Mononuclear cell (primary cell): Measurements from ENCODE around the gene OSBP. TPM values are rescaled to one million over a fixed set of nuclear protein-coding genes. Genes with fewer than 3 reads are reported as not detected.
"Not testable (repeated sequence)": the region's sequence is repeated elsewhere in the genome, so short reads cannot be mapped to it uniquely, and the experiment has no call there.

ENCODE experiments used
- H3K27me3 ChIP-seq: 2 replicates; pipeline ENCODE4 v1.6.0; 2011; ENCODE audit warnings: low read length, control low read depth; ENCODE audit not compliant: insufficient read depth
- H3K4me1 ChIP-seq: 2 replicates; pipeline ENCODE4 v1.5.1; 2011; ENCODE audit warnings: mild to moderate bottlenecking, low read length, control low read depth; ENCODE audit not compliant: insufficient read depth
- H3K4me3 ChIP-seq: 2 replicates; pipeline ENCODE4 v1.5.1; 2011; ENCODE audit warnings: mild to moderate bottlenecking, low read length, moderate library complexity
- H3K9me3 ChIP-seq: 2 replicates; pipeline ENCODE4 v1.5.1; 2011; ENCODE audit warnings: low read depth, mild to moderate bottlenecking, control low read depth, low read length
- total RNA-seq: library from RNA; depleted of rRNA; stranded (reverse); fragments of >200 nt; gene quantifications from one replicate; pipeline ENCODE4 v1.2.3, GENCODE V29; 2012

Gene OSBP, protein sequence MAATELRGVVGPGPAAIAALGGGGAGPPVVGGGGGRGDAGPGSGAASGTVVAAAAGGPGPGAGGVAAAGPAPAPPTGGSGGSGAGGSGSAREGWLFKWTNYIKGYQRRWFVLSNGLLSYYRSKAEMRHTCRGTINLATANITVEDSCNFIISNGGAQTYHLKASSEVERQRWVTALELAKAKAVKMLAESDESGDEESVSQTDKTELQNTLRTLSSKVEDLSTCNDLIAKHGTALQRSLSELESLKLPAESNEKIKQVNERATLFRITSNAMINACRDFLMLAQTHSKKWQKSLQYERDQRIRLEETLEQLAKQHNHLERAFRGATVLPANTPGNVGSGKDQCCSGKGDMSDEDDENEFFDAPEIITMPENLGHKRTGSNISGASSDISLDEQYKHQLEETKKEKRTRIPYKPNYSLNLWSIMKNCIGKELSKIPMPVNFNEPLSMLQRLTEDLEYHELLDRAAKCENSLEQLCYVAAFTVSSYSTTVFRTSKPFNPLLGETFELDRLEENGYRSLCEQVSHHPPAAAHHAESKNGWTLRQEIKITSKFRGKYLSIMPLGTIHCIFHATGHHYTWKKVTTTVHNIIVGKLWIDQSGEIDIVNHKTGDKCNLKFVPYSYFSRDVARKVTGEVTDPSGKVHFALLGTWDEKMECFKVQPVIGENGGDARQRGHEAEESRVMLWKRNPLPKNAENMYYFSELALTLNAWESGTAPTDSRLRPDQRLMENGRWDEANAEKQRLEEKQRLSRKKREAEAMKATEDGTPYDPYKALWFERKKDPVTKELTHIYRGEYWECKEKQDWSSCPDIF
- total RNA-seq = 49.3 TPM

DNA sequence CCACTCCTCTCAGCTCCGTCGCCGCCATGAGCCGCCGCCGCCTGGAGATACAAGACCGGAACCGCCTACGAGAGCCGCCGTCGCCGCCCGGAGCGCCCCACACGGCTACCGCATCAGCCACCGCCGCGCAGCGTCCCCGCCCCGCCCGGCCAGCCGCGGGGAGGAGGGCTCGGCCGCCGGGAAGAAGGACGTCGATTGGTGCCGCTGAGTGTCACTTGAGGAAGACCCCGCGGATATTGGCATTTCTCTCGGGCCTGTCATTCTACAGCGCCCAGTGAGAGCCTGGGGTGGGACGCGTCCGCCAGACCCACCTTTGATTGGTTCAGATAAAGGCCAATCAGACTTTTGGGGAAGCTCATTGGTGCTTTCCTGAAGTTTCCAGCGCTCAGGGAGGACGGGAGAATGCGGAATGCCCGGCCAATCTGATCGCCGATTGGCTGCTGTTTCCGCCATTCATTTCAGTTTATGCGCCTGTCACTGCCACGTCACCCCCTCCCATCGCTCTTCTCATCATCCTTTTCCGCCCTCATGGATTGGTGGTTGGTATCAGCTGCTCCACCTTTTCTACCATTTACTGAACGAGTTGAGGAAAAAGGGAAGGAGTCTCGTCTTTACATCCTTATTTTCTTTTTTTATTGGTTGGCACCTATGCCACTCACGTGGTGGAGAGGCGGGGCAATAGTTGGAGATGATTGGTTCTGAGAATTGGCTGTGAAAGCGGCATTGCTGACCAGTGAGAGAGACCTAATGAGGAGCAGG lies at the start of gene OSBP:
OSBP (minus strand) TSS at position 138 of the 759 bp plus-strand sequence; CDS start at position 28, 110 bp downstream.
- Histone ChIP-seq H3K4me1 (peaks cover 39% of the 10 kb centered on the region), H3K4me3 (peak within 1 kb of the TSS; percentile 81), H3K9me3 (no peaks in the 10 kb centered on the region), H3K27me3 (no peaks in the 10 kb centered on the region)

DNA sequence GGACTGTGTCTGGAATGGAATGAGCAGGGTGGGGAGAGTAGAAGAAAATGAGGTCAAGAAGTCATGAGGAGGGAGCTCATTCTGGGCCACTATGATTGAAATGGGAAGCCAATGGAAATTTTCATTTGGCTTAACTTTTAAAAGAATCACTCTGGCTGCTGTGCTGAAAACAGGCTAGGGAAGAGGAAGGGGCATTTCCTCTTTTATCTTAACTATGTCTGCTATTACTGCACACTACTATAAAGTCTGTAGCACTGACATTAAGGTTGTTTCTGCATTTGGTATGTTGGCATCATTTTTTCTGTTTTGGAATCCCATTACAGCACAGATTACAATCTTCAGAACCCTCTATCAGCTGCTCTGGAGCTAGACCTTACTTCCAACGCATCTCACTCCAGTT lies 45.0 kb upstream of the OSBP start:
- Histone ChIP-seq H3K4me1 (peaks cover 13% of the 10 kb centered on the region), H3K9me3 (no peaks in the 10 kb centered on the region), H3K4me3 (no peak overlapping the region), H3K27me3 (no peaks in the 10 kb centered on the region)

DNA sequence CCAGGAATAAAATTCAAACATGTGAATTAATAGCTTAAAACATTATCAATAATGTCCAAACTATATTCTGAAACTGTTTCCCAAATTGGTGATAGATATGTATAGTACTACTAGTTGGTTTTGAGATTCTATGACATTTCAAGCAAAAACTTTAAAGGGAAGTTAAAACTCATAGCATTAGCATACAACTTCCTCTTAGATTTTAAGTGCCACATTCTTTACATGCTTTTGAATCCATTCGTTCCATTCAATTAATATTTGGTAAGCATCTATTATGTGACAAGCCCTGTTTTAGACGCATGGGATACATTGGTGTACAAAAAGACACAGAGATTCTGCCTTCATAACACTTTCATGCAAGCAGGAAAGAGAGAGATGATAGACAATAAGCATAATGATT lies 44.4 kb upstream of the OSBP start:
- Histone ChIP-seq H3K9me3 (no peaks in the 10 kb centered on the region), H3K4me1 (peaks cover 13% of the 10 kb centered on the region), H3K27me3 (no peaks in the 10 kb centered on the region), H3K4me3 (no peak overlapping the region)

DNA sequence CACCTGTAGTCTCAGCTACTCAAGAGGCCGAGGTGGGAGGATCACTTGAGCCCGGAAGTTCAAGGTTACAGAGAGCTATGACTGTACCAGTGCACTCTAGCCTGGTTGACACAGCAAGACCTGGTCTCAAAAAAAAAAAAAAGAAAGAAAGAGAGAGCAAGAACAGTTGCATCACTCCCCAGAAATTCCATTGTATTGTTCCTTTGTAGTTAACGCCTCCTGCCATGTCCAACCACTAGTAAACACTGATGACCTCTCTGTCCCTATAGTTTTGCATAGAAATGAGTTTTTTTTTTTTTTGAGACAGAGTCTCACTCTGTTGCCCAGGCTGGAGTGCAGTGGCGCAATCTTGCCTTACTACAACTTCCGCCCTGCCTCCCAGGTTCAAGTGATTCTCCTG lies 42.5 kb upstream of the OSBP start:
- Histone ChIP-seq H3K4me1 (peaks cover 13% of the 10 kb centered on the region), H3K27me3 (no peaks in the 10 kb centered on the region), H3K4me3 (no peak overlapping the region), H3K9me3 (no peaks in the 10 kb centered on the region)

DNA sequence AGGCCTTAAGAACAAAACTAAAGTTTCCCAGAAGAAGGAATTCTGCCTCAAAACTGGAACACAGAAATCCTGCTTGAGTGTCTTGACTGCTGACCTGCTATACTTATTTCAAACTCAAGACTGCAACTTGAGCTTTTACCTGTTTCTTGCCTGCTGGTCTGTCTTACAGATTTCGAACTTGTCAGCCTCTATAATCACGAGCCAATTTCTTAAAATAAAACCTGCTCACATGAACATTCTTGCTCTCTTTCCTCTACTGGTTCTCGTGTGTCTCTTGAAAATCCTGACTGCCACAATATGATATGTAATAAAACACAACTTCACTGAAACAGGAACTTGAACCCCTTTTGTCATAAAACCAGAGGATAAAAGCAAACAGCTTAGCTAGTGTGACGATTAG lies 39.3 kb upstream of the OSBP start:
- no peak overlapping the region for H3K4me3 ChIP-seq
- H3K27me3 ChIP-seq = no peaks in the 10 kb centered on the region
- H3K9me3 ChIP-seq = no peaks in the 10 kb centered on the region
- no peaks in the 10 kb centered on the region for H3K4me1 ChIP-seq

DNA sequence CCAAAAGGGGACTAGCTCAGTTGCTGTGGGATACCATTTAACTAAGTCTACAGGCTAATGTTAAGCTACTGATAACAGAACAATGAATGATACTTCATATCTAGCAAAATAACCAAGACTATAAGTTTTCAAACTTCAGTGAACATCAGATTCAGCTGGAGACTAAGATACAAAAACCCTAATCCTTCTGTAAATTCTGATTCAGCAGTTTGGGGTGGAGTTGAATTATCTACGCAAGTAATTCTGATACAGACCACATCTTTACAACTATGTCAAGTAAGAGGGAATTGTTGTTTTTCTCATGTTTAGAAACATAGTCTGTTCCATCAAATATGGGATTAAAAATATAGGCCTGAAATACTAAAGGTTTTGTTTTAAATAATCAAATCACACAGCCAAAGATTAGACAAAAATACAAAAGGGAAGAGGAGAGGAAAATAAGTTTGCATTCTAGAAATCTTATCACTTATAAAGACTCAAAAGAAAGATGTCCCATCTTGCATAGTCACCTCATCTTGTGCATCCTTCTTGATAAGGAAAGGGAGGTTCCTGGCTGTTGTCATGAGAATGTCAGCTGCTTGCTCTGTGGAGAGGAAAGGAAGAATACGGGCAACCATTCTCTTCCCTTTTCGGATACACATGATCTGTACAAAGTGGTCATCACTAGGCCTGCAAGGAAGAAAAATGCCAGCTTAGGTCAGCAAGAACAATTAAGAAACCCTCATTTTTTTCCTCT lies 31.8 kb upstream of the OSBP start:
- no peak overlapping the region for H3K4me3 ChIP-seq
- H3K9me3 ChIP-seq = no peaks in the 10 kb centered on the region
- no peaks in the 10 kb centered on the region for H3K4me1 ChIP-seq
- no peaks in the 10 kb centered on the region for H3K27me3 ChIP-seq

DNA sequence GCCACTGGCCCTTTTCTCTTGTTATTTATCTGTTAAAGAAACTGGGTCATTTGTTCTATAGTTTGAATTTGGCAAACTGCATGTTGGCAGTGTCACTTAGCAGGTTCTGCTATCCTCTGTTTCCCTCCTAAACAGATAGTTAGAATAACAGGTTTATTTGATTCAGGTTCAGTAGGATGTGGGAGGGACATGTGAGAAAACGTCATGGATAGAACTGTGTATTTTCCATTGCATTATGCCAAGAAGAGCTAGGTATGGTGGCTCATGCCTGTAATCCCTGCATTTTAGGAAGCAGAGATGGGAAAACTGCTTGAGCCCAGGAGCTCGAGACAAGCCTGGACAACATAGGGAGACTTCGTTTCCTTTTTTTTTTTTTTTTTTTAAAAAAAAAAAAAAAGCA lies 29.0 kb upstream of the OSBP start:
- no peaks in the 10 kb centered on the region for H3K9me3 ChIP-seq
- H3K4me3 ChIP-seq = no peak overlapping the region
- no peaks in the 10 kb centered on the region for H3K4me1 ChIP-seq
- H3K27me3 ChIP-seq = no peaks in the 10 kb centered on the region

DNA sequence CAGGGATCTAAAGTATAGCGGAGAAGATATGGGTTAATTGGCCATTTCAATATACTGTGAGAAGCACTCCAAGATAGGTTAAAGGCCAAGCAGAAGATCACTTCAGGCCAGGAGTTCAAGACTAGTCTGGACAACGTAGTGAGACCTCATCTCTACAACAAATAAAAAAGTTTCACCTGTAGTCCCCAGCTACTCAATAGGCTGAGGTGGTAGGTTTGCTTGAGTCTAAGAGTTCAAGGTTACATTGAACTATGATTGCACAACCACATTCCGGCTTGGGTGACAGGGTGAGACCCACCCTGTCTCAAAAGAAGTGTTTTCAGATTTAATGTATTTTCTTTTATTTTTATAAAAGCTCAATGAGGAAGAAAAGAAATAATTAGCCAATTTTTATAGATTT lies 27.8 kb upstream of the OSBP start:
- Histone ChIP-seq H3K27me3 (no peaks in the 10 kb centered on the region), H3K4me3 (no peak overlapping the region), H3K4me1 (no peaks in the 10 kb centered on the region), H3K9me3 (no peaks in the 10 kb centered on the region)

DNA sequence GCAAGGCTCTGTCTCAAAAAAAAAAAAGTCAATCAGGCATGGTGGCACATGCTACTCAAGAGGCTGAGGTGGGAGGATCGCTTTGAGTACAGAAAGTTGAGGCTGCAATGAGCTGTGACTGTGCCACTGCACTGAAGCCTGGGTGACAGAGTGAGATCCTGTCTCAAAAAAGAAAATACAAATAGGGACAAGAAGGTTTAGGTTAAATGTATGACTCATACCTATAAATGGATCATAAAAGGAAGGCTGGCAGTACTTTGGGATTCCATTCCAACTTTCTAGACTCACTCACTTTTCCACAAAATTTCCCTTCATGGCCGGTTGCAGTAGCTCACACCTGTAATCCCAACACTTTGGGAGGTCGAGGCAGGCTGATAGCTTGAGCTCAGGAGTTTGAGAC lies 25.6 kb upstream of the OSBP start:
- Histone ChIP-seq H3K27me3 (no peaks in the 10 kb centered on the region), H3K9me3 (no peaks in the 10 kb centered on the region), H3K4me3 (no peak overlapping the region), H3K4me1 (no peaks in the 10 kb centered on the region)

DNA sequence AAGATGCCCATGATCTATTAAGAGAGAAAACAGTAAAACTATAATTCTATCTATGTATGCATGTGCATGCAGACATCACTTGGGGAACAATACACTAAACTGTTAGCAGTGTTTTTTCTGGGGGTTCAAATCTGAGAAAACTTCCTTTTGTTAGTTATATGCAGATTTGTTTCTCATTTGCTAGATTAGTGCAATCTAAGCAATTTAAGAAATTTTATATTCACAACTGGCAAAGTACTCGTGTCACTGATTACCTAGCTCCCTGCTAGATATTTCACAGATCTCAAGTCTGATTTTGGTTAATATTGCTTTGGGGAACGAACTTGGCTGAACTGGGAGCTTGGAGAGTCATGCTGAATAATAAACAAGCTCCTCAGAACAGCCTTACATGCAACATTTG lies 14.9 kb upstream of the OSBP start:
- Histone ChIP-seq H3K4me3 (no peak overlapping the region), H3K27me3 (no peaks in the 10 kb centered on the region), H3K9me3 (no peaks in the 10 kb centered on the region), H3K4me1 (no peaks in the 10 kb centered on the region)

DNA sequence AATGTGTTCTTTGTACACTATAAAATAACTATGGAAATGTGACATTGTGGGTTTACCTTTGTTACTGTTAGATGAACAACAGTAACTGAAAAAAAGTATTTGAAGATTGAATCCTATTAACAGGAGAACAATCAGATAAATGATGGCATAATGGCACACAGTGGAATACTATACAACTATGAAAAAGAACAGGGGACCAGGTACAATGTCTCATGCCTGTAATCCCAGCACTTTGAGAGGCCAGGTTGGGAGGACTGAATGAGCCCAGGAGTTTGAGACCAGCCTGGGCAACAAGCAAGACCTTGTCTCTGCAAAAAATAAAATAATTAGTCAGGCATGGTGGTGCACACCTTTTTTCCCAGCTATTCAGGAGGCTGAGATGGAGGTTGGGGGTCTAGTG lies 14.4 kb upstream of the OSBP start:
- no peaks in the 10 kb centered on the region for H3K27me3 ChIP-seq
- H3K4me1 ChIP-seq = no peaks in the 10 kb centered on the region
- H3K4me3 ChIP-seq = no peak overlapping the region
- H3K9me3 ChIP-seq = no peaks in the 10 kb centered on the region

DNA sequence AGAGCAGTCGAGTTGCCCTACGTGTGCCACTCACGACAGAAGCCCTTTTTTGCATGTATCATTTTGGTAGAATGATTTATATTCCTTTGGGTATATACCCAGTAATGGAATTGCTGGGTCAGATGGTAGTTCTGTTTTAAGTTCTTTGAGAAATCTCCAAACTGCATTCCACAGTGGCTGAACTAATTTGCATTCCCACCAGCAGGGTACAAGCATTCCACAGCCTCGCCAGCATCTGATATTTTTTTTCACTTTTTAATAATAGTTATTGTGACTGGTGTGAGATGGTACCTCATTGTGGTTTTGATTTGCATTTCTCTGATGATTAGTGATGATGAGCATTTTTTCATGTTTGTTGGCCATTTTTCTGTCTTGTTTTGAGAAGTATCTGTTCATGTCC lies 11.4 kb upstream of the OSBP start:
- not testable (repeated sequence) for H3K27me3 ChIP-seq, H3K4me1 ChIP-seq, H3K4me3 ChIP-seq, H3K9me3 ChIP-seq

DNA sequence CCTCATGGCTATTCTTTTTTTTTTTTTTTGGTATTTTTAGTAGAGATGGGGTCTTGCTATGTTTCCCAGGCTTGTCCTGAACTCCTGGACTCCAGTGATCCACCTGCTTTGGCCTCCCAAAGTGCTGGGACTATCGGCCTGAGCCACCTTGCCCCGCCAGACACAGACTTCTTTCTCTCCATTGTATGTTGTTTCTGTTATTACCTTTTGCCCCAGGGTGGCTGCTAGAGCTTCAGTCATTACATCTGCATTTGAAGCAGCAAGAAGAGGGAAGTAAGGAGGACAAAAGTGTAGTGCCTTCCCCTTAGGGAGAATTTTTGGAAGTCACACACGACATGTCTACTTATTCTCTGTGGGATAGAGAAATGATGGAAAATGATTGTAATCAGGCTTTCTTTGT lies 10.1 kb upstream of the OSBP start:
- Histone ChIP-seq H3K27me3 (no peaks in the 10 kb centered on the region), H3K4me3 (no peak overlapping the region), H3K9me3 (no peaks in the 10 kb centered on the region), H3K4me1 (no peaks in the 10 kb centered on the region)

DNA sequence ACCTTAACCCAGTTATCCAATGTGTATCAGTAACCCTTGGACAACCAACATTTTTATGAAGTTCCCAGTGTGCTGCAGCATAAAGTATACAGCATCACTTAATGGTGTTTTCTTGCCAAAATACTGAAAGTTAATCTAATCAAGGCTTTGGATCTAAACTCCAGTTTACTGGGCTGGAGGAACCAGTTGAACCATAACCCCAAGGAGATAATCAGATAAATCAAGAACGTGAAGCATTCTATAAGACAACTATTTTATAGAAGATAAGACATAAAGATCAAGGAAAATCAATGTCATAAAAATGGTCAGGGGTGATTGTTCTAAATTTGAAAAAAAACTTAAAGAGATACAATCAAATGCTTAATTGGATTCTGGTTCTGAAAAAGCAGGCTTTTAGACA lies 2.3 kb upstream of the OSBP start:
- Histone ChIP-seq H3K27me3 (no peaks in the 10 kb centered on the region), H3K9me3 (no peaks in the 10 kb centered on the region), H3K4me1 (peaks cover 24% of the 10 kb centered on the region), H3K4me3 (no peak overlapping the region)
